Endodermal cell (in vitro differentiated cells): ENCODE results near the gene TUSC1. TPM values are rescaled to one million over a fixed set of nuclear protein-coding genes. Genes with fewer than 3 reads are reported as not detected.

Experiments used
- DNase-seq: peaks from one replicate; pipeline ENCODE4 v3.0.0-alpha.2; 2017
- H3K27ac ChIP-seq: 2 replicates; pipeline ENCODE4 v1.5.1; 2013; ENCODE audit warnings: mild to moderate bottlenecking, low read depth, low read length, moderate library complexity
- H3K27me3 ChIP-seq: 2 replicates; pipeline ENCODE4 v1.6.1; 2013; ENCODE audit warnings: mild to moderate bottlenecking, low read length, moderate library complexity; ENCODE audit not compliant: insufficient read depth, control insufficient read depth, poor library complexity, severe bottlenecking
- H3K36me3 ChIP-seq: 2 replicates; pipeline ENCODE4 v1.7.0; 2013; ENCODE audit warnings: mild to moderate bottlenecking, low read length, moderate library complexity; ENCODE audit not compliant: control insufficient read depth, insufficient read depth
- H3K4me1 ChIP-seq: one replicate; pipeline ENCODE4 v1.7.0; 2013; ENCODE audit warnings: low read length; ENCODE audit not compliant: control insufficient read depth, insufficient read depth
- H3K4me3 ChIP-seq: 2 replicates; pipeline ENCODE4 v1.5.1; 2013; ENCODE audit warnings: mild to moderate bottlenecking, low read length, moderate library complexity
- H3K9ac ChIP-seq: 2 replicates; pipeline ENCODE4 v1.6.1; 2013; ENCODE audit warnings: mild to moderate bottlenecking, low read length, moderate library complexity; ENCODE audit not compliant: poor library complexity, severe bottlenecking; ENCODE audit errors: extremely low read depth
- H3K9me3 ChIP-seq: 2 replicates; pipeline ENCODE4 v1.6.1; 2013; ENCODE audit warnings: mild to moderate bottlenecking, low read length, moderate library complexity; ENCODE audit not compliant: control insufficient read depth
- H3K27ac Mint-ChIP-seq: 2 replicates; pipeline ENCODE4 v1.8.0; 2020; ENCODE audit warnings: mixed read lengths
- H3K27me3 Mint-ChIP-seq: 2 replicates; pipeline ENCODE4 v1.8.0; 2021; ENCODE audit warnings: mild to moderate bottlenecking, mixed read lengths; ENCODE audit not compliant: insufficient read depth
- H3K36me3 Mint-ChIP-seq: 2 replicates; pipeline ENCODE4 v1.8.0; 2020; ENCODE audit warnings: low read depth, mixed read lengths
- H3K4me1 Mint-ChIP-seq: 2 replicates; pipeline ENCODE4 v1.8.0; 2020; ENCODE audit warnings: mixed read lengths
- H3K4me3 Mint-ChIP-seq: 2 replicates; pipeline ENCODE4 v1.8.0; 2020; ENCODE audit warnings: mild to moderate bottlenecking, moderate library complexity, mixed read lengths
- H3K9me3 Mint-ChIP-seq: 2 replicates; pipeline ENCODE4 v1.8.0; 2020; ENCODE audit warnings: mild to moderate bottlenecking, mixed read lengths
- WGBS, 2 experiments: methylation state at CpG; one replicate each; pipeline versions ENCODE4 v1.1.5 to v1.1.7; 2013; ENCODE audit warnings: missing lambda C conversion rate in 2 of 2, mixed read lengths in 1 of 2; ENCODE audit not compliant: insufficient coverage in 1 of 2, insufficient read length in 1 of 2; 5-methylcytosine and 5-hydroxymethylcytosine counted together
- total RNA-seq, 2 donors: library from RNA; stranded (reverse); fragmentation: NEBNext Ultra II Directional in 1 of 2; extraction: Animal tissue kit (Norgen Biotek cat#: 25700) in 1 of 2; gene quantifications; 2 replicates in 1 of 2; 3 replicates in 1 of 2; pipeline ENCODE4 v1.2.1, GENCODE V29; 2021
- TF ChIP-seq, protein P1 (sequence below): fragments of 200-600 bp; sonication (generic); conservative IDR thresholded peaks from 2 replicates; pipeline ENCODE4 v1.5.0; 2021; ENCODE audit warnings: antibody characterized with exemption, mild to moderate bottlenecking

TUSC1 gene
- total RNA-seq, 2 donors from 2014 or later, result 2.4 to 13.3 TPM

GRCh38 chr9:25658571-25658970 lies 19.7 kb downstream of the TUSC1 start:
- no peak overlapping the region for H3K4me3 Mint-ChIP-seq
- no peaks in the 10 kb centered on the region for H3K36me3 ChIP-seq
- DNase-seq, result no peak
- peaks cover 3% of the 10 kb centered on the region for H3K9me3 Mint-ChIP-seq
- H3K36me3 Mint-ChIP-seq, result peaks cover 2% of the 10 kb centered on the region
- H3K27ac ChIP-seq, result no peak overlapping the region
- H3K4me1 Mint-ChIP-seq, result peaks cover 22% of the 10 kb centered on the region
- no peaks in the 10 kb centered on the region for H3K4me1 ChIP-seq
- no peaks in the 10 kb centered on the region for H3K27me3 ChIP-seq
- H3K9ac ChIP-seq, result no peak overlapping the region
- no peak overlapping the region for H3K4me3 ChIP-seq
- WGBS, 2 experiments, result 100% methylated on average over 2 of the region's 2 CpGs; no CpG with 5 or more reads in 1 of the 2 experiments
- TF ChIP-seq, protein P1, sequence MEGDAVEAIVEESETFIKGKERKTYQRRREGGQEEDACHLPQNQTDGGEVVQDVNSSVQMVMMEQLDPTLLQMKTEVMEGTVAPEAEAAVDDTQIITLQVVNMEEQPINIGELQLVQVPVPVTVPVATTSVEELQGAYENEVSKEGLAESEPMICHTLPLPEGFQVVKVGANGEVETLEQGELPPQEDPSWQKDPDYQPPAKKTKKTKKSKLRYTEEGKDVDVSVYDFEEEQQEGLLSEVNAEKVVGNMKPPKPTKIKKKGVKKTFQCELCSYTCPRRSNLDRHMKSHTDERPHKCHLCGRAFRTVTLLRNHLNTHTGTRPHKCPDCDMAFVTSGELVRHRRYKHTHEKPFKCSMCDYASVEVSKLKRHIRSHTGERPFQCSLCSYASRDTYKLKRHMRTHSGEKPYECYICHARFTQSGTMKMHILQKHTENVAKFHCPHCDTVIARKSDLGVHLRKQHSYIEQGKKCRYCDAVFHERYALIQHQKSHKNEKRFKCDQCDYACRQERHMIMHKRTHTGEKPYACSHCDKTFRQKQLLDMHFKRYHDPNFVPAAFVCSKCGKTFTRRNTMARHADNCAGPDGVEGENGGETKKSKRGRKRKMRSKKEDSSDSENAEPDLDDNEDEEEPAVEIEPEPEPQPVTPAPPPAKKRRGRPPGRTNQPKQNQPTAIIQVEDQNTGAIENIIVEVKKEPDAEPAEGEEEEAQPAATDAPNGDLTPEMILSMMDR, result no peak
- no peak overlapping the region for H3K27ac Mint-ChIP-seq
- no peaks in the 10 kb centered on the region for H3K9me3 ChIP-seq
- H3K27me3 Mint-ChIP-seq, result no peaks in the 10 kb centered on the region

GRCh38 chr9:25654417-25654816 lies 23.8 kb downstream of the TUSC1 start:
- Histone ChIP-seq H3K27me3 (no peaks in the 10 kb centered on the region), H3K9ac (no peak overlapping the region), H3K36me3 (no peaks in the 10 kb centered on the region), H3K27ac (no peak overlapping the region), H3K4me3 (no peak overlapping the region), H3K9me3 (no peaks in the 10 kb centered on the region), H3K4me1 (no peaks in the 10 kb centered on the region)
- no peak for DNase-seq
- peak overlapping the region; percentile 41 for H3K27ac Mint-ChIP-seq
- H3K27me3 Mint-ChIP-seq, result no peaks in the 10 kb centered on the region
- peaks cover 2% of the 10 kb centered on the region for H3K36me3 Mint-ChIP-seq
- H3K4me1 Mint-ChIP-seq, result peaks cover 26% of the 10 kb centered on the region
- WGBS, 2 experiments, result 71 to 87% methylated on average over 2 of the region's 2 CpGs
- no peak overlapping the region for H3K4me3 Mint-ChIP-seq
- TF ChIP-seq, protein P1, result no peak
- H3K9me3 Mint-ChIP-seq, result peaks cover 3% of the 10 kb centered on the region

DNA sequence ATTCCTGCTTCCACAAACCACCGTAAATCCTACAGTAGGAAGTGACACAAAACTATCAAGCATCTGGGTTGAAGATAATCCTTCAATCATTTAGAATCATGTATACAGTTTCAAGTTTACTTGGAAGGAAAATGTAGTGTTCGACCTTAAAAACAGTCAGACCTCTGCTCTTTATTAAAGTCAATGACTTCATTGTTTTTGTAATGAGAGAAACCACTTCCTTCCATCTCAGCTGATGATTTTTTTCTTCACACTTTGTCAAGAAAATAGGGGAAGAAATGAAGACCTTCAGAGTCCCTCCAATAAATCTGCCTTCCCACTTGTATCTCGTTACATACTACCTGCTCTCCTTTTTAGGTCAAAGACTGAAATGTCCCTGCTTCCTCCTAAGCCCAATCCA lies 30.1 kb downstream of the TUSC1 start:
- H3K36me3 ChIP-seq, result no peaks in the 10 kb centered on the region
- no peak for DNase-seq
- WGBS, 2 experiments, result 85 to 88% methylated on average over 1 to 3 of the region's 3 CpGs
- no peaks in the 10 kb centered on the region for H3K27me3 ChIP-seq
- Mint-ChIP-seq H3K27ac (no peak overlapping the region), H3K27me3 (no peaks in the 10 kb centered on the region), H3K9me3 (no peaks in the 10 kb centered on the region), H3K4me1 (peaks cover 1% of the 10 kb centered on the region), H3K4me3 (no peak overlapping the region), H3K36me3 (no peaks in the 10 kb centered on the region)
- H3K4me3 ChIP-seq, result no peak overlapping the region
- H3K27ac ChIP-seq, result no peak overlapping the region
- H3K9me3 ChIP-seq, result no peaks in the 10 kb centered on the region
- TF ChIP-seq, protein P1, result no peak
- no peaks in the 10 kb centered on the region for H3K4me1 ChIP-seq
- H3K9ac ChIP-seq, result no peak overlapping the region
